Breast epithelium (tissue), 4 donors: Measurements from ENCODE around the gene ATP1A4. TPM values are rescaled to one million over a fixed set of nuclear protein-coding genes. Genes with fewer than 3 reads are reported as not detected.

Experiments
- DNase-seq, 2 donors: peaks; one replicate each; pipeline ENCODE4 v3.0.0-alpha.2; 2019; ENCODE audit warnings: low spot score in 2 of 2
- H3K27ac ChIP-seq, 2 donors: fragments of 200-600 bp; sonication (generic) in 1 of 2; one replicate each; pipeline ENCODE4 v1.5.1; 2016 to 2019; ENCODE audit warnings: mild to moderate bottlenecking in 1 of 2
- H3K27me3 ChIP-seq, 2 donors: fragments of 200-600 bp; sonication (generic) in 1 of 2; one replicate each; pipeline versions ENCODE4 v1.5.1 to v1.6.0; 2017 to 2019; ENCODE audit warnings: control low read depth in 1 of 2, mild to moderate bottlenecking in 1 of 2
- H3K36me3 ChIP-seq: fragments of 200-600 bp; one replicate; pipeline ENCODE4 v1.5.1; 2019
- H3K4me1 ChIP-seq, 2 donors: fragments of 200-600 bp; sonication (generic); one replicate each; pipeline ENCODE4 v1.5.1; 2016 to 2019; ENCODE audit warnings: control low read depth in 1 of 2
- H3K4me3 ChIP-seq, 3 donors: fragments of 200-600 bp; sonication (generic); 1 replicate in 2 of 3; 2 replicates in 1 of 3; pipeline ENCODE4 v1.5.1; 2016 to 2019; ENCODE audit warnings: mild to moderate bottlenecking in 3 of 3, moderate library complexity in 2 of 3
- H3K9me3 ChIP-seq, 2 donors: fragments of 200-600 bp; sonication (generic) in 1 of 2; one replicate each; pipeline ENCODE4 v1.5.1; 2016 to 2019; ENCODE audit warnings: control low read depth in 1 of 2
- POLR2A ChIP-seq: fragments of 450-650 bp; IDR thresholded peaks from one replicate; pipeline ENCODE4 v1.6.1; 2016; ENCODE audit warnings: antibody characterized with exemption, mild to moderate bottlenecking, moderate library complexity
- POLR2AphosphoS5 ChIP-seq, 3 donors: sonication (generic); formaldehyde crosslinking; IDR thresholded peaks; one replicate each; pipeline ENCODE4 v1.6.1; 2017; ENCODE audit warnings: antibody characterized with exemption in 3 of 3
- intact Hi-C: fragments of 100-400 bp; cut with DNase I; formaldehyde crosslinking; loops from one replicate; pipeline ENCODE4 v1.15.1; 2023; ENCODE audit warnings: low total_unique reads
- total RNA-seq, 3 donors: library from RNA; depleted of rRNA; stranded (reverse); fragments of >200 nt; gene quantifications; one replicate each; pipeline ENCODE4 v1.1.0, GENCODE V29; 2016
- TF ChIP-seq, protein P1 (sequence below), 3 donors: fragments of 450-650 bp; IDR thresholded peaks; one replicate each; pipeline ENCODE4 v1.5.1; 2016 to 2017; ENCODE audit warnings: antibody characterized with exemption in 3 of 3, mild to moderate bottlenecking in 3 of 3, moderate library complexity in 3 of 3

Gene ATP1A4
- total RNA-seq, 3 donors from 2014 or later = 4.5 TPM; not detected in 2

DNA sequence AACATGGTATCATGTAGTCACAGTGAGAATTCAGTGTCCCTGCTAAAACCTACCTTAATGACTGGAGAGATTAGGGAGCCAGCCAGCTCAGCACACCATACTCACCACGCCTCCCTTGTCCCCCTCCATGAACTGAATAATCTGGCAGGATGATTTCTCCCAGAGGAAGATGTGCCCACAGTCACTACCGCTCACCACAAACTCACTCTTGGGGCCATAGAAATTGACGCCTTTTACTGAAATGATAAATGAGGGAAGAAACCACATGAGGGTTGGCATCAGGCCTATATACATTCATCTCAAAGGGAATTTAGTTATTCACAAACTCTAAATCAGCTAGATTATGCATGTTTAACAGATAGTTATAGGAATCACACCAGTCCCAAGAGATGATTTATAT lies 71.1 kb downstream of the ATP1A4 start:
- TF ChIP-seq POLR2AphosphoS5 (IDR thresholded peaks at IDR 0.05) (no peak), POLR2A (no peak)
- TF ChIP-seq, protein P1, sequence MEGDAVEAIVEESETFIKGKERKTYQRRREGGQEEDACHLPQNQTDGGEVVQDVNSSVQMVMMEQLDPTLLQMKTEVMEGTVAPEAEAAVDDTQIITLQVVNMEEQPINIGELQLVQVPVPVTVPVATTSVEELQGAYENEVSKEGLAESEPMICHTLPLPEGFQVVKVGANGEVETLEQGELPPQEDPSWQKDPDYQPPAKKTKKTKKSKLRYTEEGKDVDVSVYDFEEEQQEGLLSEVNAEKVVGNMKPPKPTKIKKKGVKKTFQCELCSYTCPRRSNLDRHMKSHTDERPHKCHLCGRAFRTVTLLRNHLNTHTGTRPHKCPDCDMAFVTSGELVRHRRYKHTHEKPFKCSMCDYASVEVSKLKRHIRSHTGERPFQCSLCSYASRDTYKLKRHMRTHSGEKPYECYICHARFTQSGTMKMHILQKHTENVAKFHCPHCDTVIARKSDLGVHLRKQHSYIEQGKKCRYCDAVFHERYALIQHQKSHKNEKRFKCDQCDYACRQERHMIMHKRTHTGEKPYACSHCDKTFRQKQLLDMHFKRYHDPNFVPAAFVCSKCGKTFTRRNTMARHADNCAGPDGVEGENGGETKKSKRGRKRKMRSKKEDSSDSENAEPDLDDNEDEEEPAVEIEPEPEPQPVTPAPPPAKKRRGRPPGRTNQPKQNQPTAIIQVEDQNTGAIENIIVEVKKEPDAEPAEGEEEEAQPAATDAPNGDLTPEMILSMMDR (IDR thresholded peaks at IDR 0.05) = no peak
- H3K9me3 ChIP-seq = no peaks in the 10 kb centered on the region
- H3K4me1 ChIP-seq = no peaks in the 10 kb centered on the region
- H3K36me3 ChIP-seq = peaks cover 12% of the 10 kb centered on the region
- intact Hi-C loops = no loop called here
- H3K27ac ChIP-seq = no peak overlapping the region
- DNase-seq = no peak
- H3K27me3 ChIP-seq = no peaks in the 10 kb centered on the region
- H3K4me3 ChIP-seq = no peak overlapping the region

DNA sequence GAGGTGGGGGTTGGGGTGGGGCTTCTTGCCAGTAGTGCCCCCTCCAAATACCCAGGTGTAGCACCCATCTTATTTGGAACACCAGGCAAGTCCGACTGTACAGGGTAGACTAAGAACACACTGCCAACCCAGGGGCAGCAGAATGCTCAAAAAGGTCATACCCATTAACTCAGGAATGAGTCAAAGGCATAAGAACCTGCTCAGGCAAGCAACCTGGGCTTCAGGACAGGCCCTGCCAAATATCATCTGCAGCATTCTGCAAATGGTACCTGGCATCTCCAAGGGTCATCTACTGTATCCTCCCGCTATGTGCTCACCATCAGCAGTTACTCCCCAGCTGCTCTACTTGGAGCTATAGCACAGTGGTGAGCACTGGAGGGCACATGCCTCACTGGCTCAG lies 73.2 kb downstream of the ATP1A4 start:
- peaks cover 12% of the 10 kb centered on the region for H3K36me3 ChIP-seq

DNA sequence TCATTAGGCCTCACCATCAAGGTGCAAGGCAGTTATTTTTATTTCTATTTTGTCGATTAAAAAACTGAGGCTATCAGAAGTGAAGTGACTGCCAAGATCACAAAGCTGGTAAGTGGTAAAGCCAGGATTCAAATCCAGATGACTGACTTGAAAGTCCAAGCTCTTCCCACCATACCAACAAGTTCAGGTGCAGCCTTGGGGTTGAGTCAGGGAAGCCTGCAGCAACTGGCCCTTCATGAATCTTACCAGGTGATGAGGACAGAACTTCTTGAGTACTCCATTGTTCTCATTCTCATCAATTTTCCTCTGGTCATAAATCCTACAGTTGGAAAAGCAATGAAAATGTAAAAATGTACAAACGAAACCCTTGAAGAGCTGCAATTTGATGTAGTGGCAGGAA lies 73.9 kb downstream of the ATP1A4 start:
- Histone ChIP-seq H3K27ac (no peak overlapping the region), H3K9me3 (no peaks in the 10 kb centered on the region), H3K36me3 (peaks cover 12% of the 10 kb centered on the region), H3K27me3 (no peaks in the 10 kb centered on the region), H3K4me3 (no peak overlapping the region), H3K4me1 (no peaks in the 10 kb centered on the region)
- intact Hi-C loops = no loop called here
- TF ChIP-seq POLR2A (no peak), POLR2AphosphoS5 (IDR thresholded peaks at IDR 0.05) (no peak)
- TF ChIP-seq, protein P1 (IDR thresholded peaks at IDR 0.05) = no peak
- no peak for DNase-seq

More for the DNA sequence above, 73.2 kb downstream of the ATP1A4 start:
- Histone ChIP-seq H3K27me3 (no peaks in the 10 kb centered on the region), H3K27ac (no peak overlapping the region), H3K4me3 (no peak overlapping the region), H3K4me1 (no peaks in the 10 kb centered on the region), H3K9me3 (no peaks in the 10 kb centered on the region)
- TF ChIP-seq POLR2A (no peak), POLR2AphosphoS5 (IDR thresholded peaks at IDR 0.05) (no peak)
- TF ChIP-seq, protein P1 (IDR thresholded peaks at IDR 0.05) = no peak
- intact Hi-C loops = no loop called here
- DNase-seq = no peak

DNA sequence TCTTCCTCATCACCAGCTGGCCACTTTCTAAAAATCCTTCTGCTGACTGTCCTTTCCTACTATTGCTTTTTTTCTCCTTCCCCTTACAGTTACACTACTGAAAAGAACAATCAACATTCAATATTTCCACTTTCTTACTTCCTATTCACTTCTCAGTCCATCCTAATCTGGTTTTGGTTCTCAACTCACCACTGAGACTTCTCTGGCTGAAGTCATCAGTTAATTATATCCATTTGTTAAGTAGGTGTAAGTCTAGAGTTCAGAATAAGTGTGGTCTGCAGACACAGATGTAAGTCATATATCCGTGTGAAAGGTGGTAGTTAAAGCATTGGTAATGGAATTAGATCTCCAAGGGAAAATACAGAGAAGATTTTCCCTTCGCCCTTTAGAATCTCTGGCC lies 75.2 kb downstream of the ATP1A4 start:
- no peak for DNase-seq
- Histone ChIP-seq H3K4me3 (no peak overlapping the region), H3K27me3 (no peaks in the 10 kb centered on the region), H3K4me1 (no peaks in the 10 kb centered on the region), H3K27ac (no peak overlapping the region), H3K36me3 (peaks cover 12% of the 10 kb centered on the region), H3K9me3 (no peaks in the 10 kb centered on the region)
- intact Hi-C loops = no loop called here
- TF ChIP-seq POLR2AphosphoS5 (IDR thresholded peaks at IDR 0.05) = no peak
- no peak for TF ChIP-seq POLR2A
- TF ChIP-seq, protein P1 (IDR thresholded peaks at IDR 0.05) = no peak

DNA sequence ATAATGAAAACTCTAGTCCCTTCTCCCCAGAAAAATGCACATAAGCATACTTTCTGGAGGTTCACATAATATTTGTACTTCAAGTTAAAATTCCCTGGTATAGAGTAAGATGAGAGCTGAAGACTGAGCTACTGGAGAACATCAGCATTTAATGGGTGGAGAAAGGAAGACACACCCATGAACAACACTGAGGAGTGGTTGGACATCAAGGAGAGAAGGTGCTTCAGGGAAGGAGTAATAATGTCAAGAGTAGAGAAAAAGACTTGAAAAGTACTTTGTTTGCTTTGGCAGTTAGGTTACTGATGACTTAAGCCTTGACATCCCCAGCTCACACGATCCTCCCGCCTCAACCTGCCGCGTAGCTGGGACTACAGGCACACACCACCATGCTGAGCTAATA lies 75.6 kb downstream of the ATP1A4 start:
- Histone ChIP-seq H3K4me3 (no peak overlapping the region), H3K27me3 (no peaks in the 10 kb centered on the region), H3K36me3 (peaks cover 12% of the 10 kb centered on the region), H3K9me3 (no peaks in the 10 kb centered on the region), H3K4me1 (no peaks in the 10 kb centered on the region), H3K27ac (no peak overlapping the region)
- DNase-seq = no peak
- intact Hi-C loops = no loop called here
- no peak for TF ChIP-seq POLR2AphosphoS5 (IDR thresholded peaks at IDR 0.05)
- TF ChIP-seq, protein P1 (IDR thresholded peaks at IDR 0.05) = no peak
- TF ChIP-seq POLR2A = no peak
